ENCODE data around the gene COL5A1.

The COL5A1 gene

GRCh38 chr9:134607971-134608370 lies 33.6 kb upstream of the COL5A1 start:
- no peak for DNase-seq

GRCh38 chr9:134611046-134611445 lies 30.6 kb upstream of the COL5A1 start:
- no peak for DNase-seq

GRCh38 chr9:134612309-134612708 lies 29.3 kb upstream of the COL5A1 start:
- DNase-seq = no peak

- DNase-seq = no peak
These were observed 28.9 kb upstream of the COL5A1 start for GRCh38 chr9:134612715-134613114.

GRCh38 chr9:134614256-134614655 lies 27.3 kb upstream of the COL5A1 start:
- DNase-seq = no peak

GRCh38 chr9:134616341-134616740 lies 25.3 kb upstream of the COL5A1 start:
- no peak for DNase-seq

- DNase-seq = no peak
These were observed 24.4 kb upstream of the COL5A1 start for GRCh38 chr9:134617246-134617645.

GRCh38 chr9:134617836-134618162 lies 23.8 kb upstream of the COL5A1 start:
- DNase-seq = no peak

- no peak for DNase-seq
These were observed 23.3 kb upstream of the COL5A1 start for GRCh38 chr9:134618163-134618832.

GRCh38 chr9:134618833-134619447 lies 22.7 kb upstream of the COL5A1 start:
- DNase-seq = no peak

GRCh38 chr9:134619448-134619982 lies 22.1 kb upstream of the COL5A1 start:
- no peak for DNase-seq

- no peak for DNase-seq
These were observed 21.5 kb upstream of the COL5A1 start for GRCh38 chr9:134619983-134620661.

GRCh38 chr9:134620751-134621557 lies 20.6 kb upstream of the COL5A1 start:
- no peak for DNase-seq

GRCh38 chr9:134621558-134622110 lies 20.0 kb upstream of the COL5A1 start:
- no peak for DNase-seq

GRCh38 chr9:134622896-134623257 lies 18.7 kb upstream of the COL5A1 start:
- no peak for DNase-seq

GRCh38 chr9:134623258-134624066 lies 18.1 kb upstream of the COL5A1 start:
- DNase-seq = no peak

GRCh38 chr9:134624137-134624591 lies 17.4 kb upstream of the COL5A1 start:
- no peak for DNase-seq

- DNase-seq = no peak
These were observed 16.9 kb upstream of the COL5A1 start for GRCh38 chr9:134624621-134625181.

- no peak for DNase-seq
These were observed 16.1 kb upstream of the COL5A1 start for GRCh38 chr9:134625361-134626068.

- no peak for DNase-seq
These were observed 15.6 kb upstream of the COL5A1 start for GRCh38 chr9:134626069-134626423.
